Measurements from ENCODE around the gene SYNPO2L. TPM values are rescaled to one million over a fixed set of nuclear protein-coding genes. Genes with fewer than 3 reads are reported as not detected.
"Not testable (repeated sequence)": the region's sequence is repeated elsewhere in the genome, so short reads cannot be mapped to it uniquely, and the experiment has no call there.

The SYNPO2L gene
- total RNA-seq (2014; rRNA removed; shearing (Covaris generic); ENCODE audit: low replicate concordance), result not detected in 2 replicates

- Histone ChIP-seq H3K4me3 (no peak within 1 kb of the TSS), H3K27me3 (no peaks in the 10 kb centered on the region), H3K9me3 (no peaks in the 10 kb centered on the region), H3K36me3 (no peaks in the 10 kb centered on the region)
- no peak for DNase-seq
Observed at GRCh38 chr10:73655990-73656298, at the start of gene SYNPO2L. Gene SYNPO2L (minus strand): TSS chr10:73656029. CDS start chr10:73655922, 107 bp downstream.

GRCh38 chr10:73703924-73704323 is 48.1 kb upstream of the SYNPO2L start:
- DNase-seq, H3K4me3 ChIP-seq, H3K27me3 ChIP-seq, H3K36me3 ChIP-seq, H3K9me3 ChIP-seq: not testable (repeated sequence)

GRCh38 chr10:73698819-73699218 is 43.0 kb upstream of the SYNPO2L start:
- not testable (repeated sequence) for DNase-seq, H3K27me3 ChIP-seq, H3K4me3 ChIP-seq

GRCh38 chr10:73697675-73698159 is 41.9 kb upstream of the SYNPO2L start, which contains the start of gene AGAP5:
Gene AGAP5 (minus strand): TSS chr10:73698109. CDS start chr10:73697755, 354 bp downstream.
- H3K9me3 ChIP-seq, H3K36me3 ChIP-seq, H3K4me3 ChIP-seq, H3K27me3 ChIP-seq, DNase-seq: not testable (repeated sequence)

More at GRCh38 chr10:73698819-73699218, 43.0 kb upstream of the SYNPO2L start:
- H3K36me3 ChIP-seq, H3K9me3 ChIP-seq: not testable (repeated sequence)

GRCh38 chr10:73695302-73695701 is 39.5 kb upstream of the SYNPO2L start:
- not testable (repeated sequence) for H3K9me3 ChIP-seq, H3K36me3 ChIP-seq, H3K4me3 ChIP-seq, H3K27me3 ChIP-seq, DNase-seq

GRCh38 chr10:73690755-73691154 is 34.9 kb upstream of the SYNPO2L start:
- DNase-seq, H3K4me3 ChIP-seq, H3K36me3 ChIP-seq, H3K9me3 ChIP-seq, H3K27me3 ChIP-seq: not testable (repeated sequence)

- DNase-seq, H3K27me3 ChIP-seq, H3K9me3 ChIP-seq, H3K36me3 ChIP-seq, H3K4me3 ChIP-seq: not testable (repeated sequence)
Observed at GRCh38 chr10:73689596-73689995, 33.8 kb upstream of the SYNPO2L start.

- not testable (repeated sequence) for H3K9me3 ChIP-seq, H3K36me3 ChIP-seq, DNase-seq, H3K27me3 ChIP-seq, H3K4me3 ChIP-seq
Observed at GRCh38 chr10:73687641-73688040, 31.8 kb upstream of the SYNPO2L start.

- H3K4me3 ChIP-seq, H3K36me3 ChIP-seq, H3K27me3 ChIP-seq, H3K9me3 ChIP-seq, DNase-seq: not testable (repeated sequence)
Observed at GRCh38 chr10:73674546-73674945, 18.7 kb upstream of the SYNPO2L start.

- DNase-seq, H3K9me3 ChIP-seq: not testable (repeated sequence)
Observed at GRCh38 chr10:73668378-73668777, 12.5 kb upstream of the SYNPO2L start.

GRCh38 chr10:73666153-73666809 is 10.5 kb upstream of the SYNPO2L start:
- H3K4me3 ChIP-seq, H3K27me3 ChIP-seq, H3K36me3 ChIP-seq, H3K9me3 ChIP-seq: not testable (repeated sequence)
- peak; percentile 67 for DNase-seq

More at GRCh38 chr10:73668378-73668777, 12.5 kb upstream of the SYNPO2L start:
- H3K4me3 ChIP-seq, H3K36me3 ChIP-seq, H3K27me3 ChIP-seq: not testable (repeated sequence)

- H3K27me3 ChIP-seq, H3K9me3 ChIP-seq, H3K4me3 ChIP-seq, H3K36me3 ChIP-seq: not testable (repeated sequence)
- DNase-seq, result peak; percentile 31
Observed at GRCh38 chr10:73665581-73665980, 9.8 kb upstream of the SYNPO2L start.

GRCh38 chr10:73664156-73665040 is 8.6 kb upstream of the SYNPO2L start:
- peak; percentile 72 for DNase-seq
- not testable (repeated sequence) for H3K4me3 ChIP-seq

GRCh38 chr10:73663621-73664020 is 7.8 kb upstream of the SYNPO2L start:
- not testable (repeated sequence) for H3K9me3 ChIP-seq, H3K27me3 ChIP-seq, H3K36me3 ChIP-seq, H3K4me3 ChIP-seq
- DNase-seq, result peak; percentile 19

More at GRCh38 chr10:73664156-73665040, 8.6 kb upstream of the SYNPO2L start:
- H3K27me3 ChIP-seq, H3K36me3 ChIP-seq, H3K9me3 ChIP-seq: not testable (repeated sequence)

GRCh38 chr10:73662705-73663104 is 6.9 kb upstream of the SYNPO2L start:
- not testable (repeated sequence) for DNase-seq, H3K27me3 ChIP-seq, H3K36me3 ChIP-seq, H3K4me3 ChIP-seq, H3K9me3 ChIP-seq

GRCh38 chr10:73655257-73655989 is 406 bp downstream of the SYNPO2L start:
- no peaks in the 10 kb centered on the region for H3K36me3 ChIP-seq
- no peaks in the 10 kb centered on the region for H3K27me3 ChIP-seq
- H3K4me3 ChIP-seq, result no peak overlapping the region
- no peak for DNase-seq
- H3K9me3 ChIP-seq, result no peaks in the 10 kb centered on the region

GRCh38 chr10:73653701-73654100 is 2.1 kb downstream of the SYNPO2L start:
- Histone ChIP-seq H3K9me3 (no peaks in the 10 kb centered on the region), H3K4me3 (no peak overlapping the region), H3K36me3 (no peaks in the 10 kb centered on the region), H3K27me3 (no peaks in the 10 kb centered on the region)
- no peak for DNase-seq

All from MG63 (cell line).